Occipital lobe (tissue), 2 donors: ENCODE data around the gene RYR2. TPM values are rescaled to one million over a fixed set of nuclear protein-coding genes. Genes with fewer than 3 reads are reported as not detected.

Experiments used
- DNase-seq: peaks from one replicate; lab custom pipeline; 2025; lab: John Stamatoyannopoulos, UW
- total RNA-seq: library from RNA; depleted of rRNA; stranded (reverse); fragments of >200 nt; gene quantifications from one replicate; pipeline ENCODE4 v1.2.3, GENCODE V29; 2014

RYR2 gene
- total RNA-seq, 1 donor from 2014 or later: 40.7 TPM

GRCh38 chr1:237712586-237713157 lies 670.7 kb downstream of the RYR2 start:
- no peak for DNase-seq

GRCh38 chr1:237713916-237714315 lies 671.9 kb downstream of the RYR2 start:
- DNase-seq: no peak

- no peak for DNase-seq
Observed at GRCh38 chr1:237717106-237717505, 675.1 kb downstream of the RYR2 start.

GRCh38 chr1:237730826-237731350 lies 688.9 kb downstream of the RYR2 start:
- DNase-seq: no peak

GRCh38 chr1:237732657-237733056 lies 690.7 kb downstream of the RYR2 start:
- no peak for DNase-seq

- no peak for DNase-seq
Observed at GRCh38 chr1:237736372-237737029, 694.5 kb downstream of the RYR2 start.

- DNase-seq: no peak
Observed at GRCh38 chr1:237737448-237737847, 695.5 kb downstream of the RYR2 start.

- no peak for DNase-seq
Observed at GRCh38 chr1:237737938-237738610, 696.1 kb downstream of the RYR2 start.

- no peak for DNase-seq
Observed at GRCh38 chr1:237740846-237741245, 698.9 kb downstream of the RYR2 start.

- DNase-seq: no peak
Observed at GRCh38 chr1:237745545-237745944, 703.6 kb downstream of the RYR2 start.

GRCh38 chr1:237748171-237748960 lies 706.4 kb downstream of the RYR2 start:
- no peak for DNase-seq

- no peak for DNase-seq
Observed at GRCh38 chr1:237749122-237749521, 707.1 kb downstream of the RYR2 start.

GRCh38 chr1:237751090-237751489 lies 709.1 kb downstream of the RYR2 start:
- no peak for DNase-seq

GRCh38 chr1:237754627-237755026 lies 712.6 kb downstream of the RYR2 start:
- DNase-seq: no peak

- DNase-seq: no peak
Observed at GRCh38 chr1:237756304-237756967, 714.5 kb downstream of the RYR2 start.

GRCh38 chr1:237759377-237759776 lies 717.4 kb downstream of the RYR2 start:
- DNase-seq: no peak

- no peak for DNase-seq
Observed at GRCh38 chr1:237760951-237761350, 719.0 kb downstream of the RYR2 start.

GRCh38 chr1:237763137-237763536 lies 721.2 kb downstream of the RYR2 start:
- no peak for DNase-seq

- no peak for DNase-seq
Observed at GRCh38 chr1:237763751-237764150, 721.8 kb downstream of the RYR2 start.

GRCh38 chr1:237769916-237770315 lies 727.9 kb downstream of the RYR2 start:
- no peak for DNase-seq

- DNase-seq: no peak
Observed at GRCh38 chr1:237772009-237772408, 730.0 kb downstream of the RYR2 start.
